Kasumi-1 (cell line): Measurements from ENCODE around the gene SH2B3.
"Not testable (repeated sequence)": the region's sequence is repeated elsewhere in the genome, so short reads cannot be mapped to it uniquely, and the experiment has no call there.

Experiments
- DNase-seq, 2 experiments: peaks; one replicate each; lab custom pipeline; 2025; lab: John Stamatoyannopoulos, UW

The SH2B3 gene

GRCh38 chr12:111387747-111388323 is 17.9 kb upstream of the SH2B3 start:
- DNase-seq, result no peak

- no peak for DNase-seq
These were observed 16.1 kb upstream of the SH2B3 start for GRCh38 chr12:111389635-111390034.

- DNase-seq, result no peak
These were observed 14.8 kb upstream of the SH2B3 start for GRCh38 chr12:111390910-111391309.

- peak; percentile 61 to 64 for DNase-seq
These were observed 11.9 kb upstream of the SH2B3 start for GRCh38 chr12:111393700-111394300.

- no peak for DNase-seq
These were observed 11.2 kb upstream of the SH2B3 start for GRCh38 chr12:111394480-111394879.

GRCh38 chr12:111395336-111396187 is 10.2 kb upstream of the SH2B3 start:
- DNase-seq, result no peak

- not testable (repeated sequence) for DNase-seq
These were observed 9.5 kb upstream of the SH2B3 start for GRCh38 chr12:111396271-111396670.

GRCh38 chr12:111396726-111397445 is 8.8 kb upstream of the SH2B3 start:
- DNase-seq, result peak; percentile 85

GRCh38 chr12:111398530-111398929 is 7.2 kb upstream of the SH2B3 start:
- DNase-seq, result no peak

GRCh38 chr12:111399741-111400404 is 5.8 kb upstream of the SH2B3 start:
- not testable (repeated sequence) for DNase-seq

GRCh38 chr12:111401167-111401605 is 4.5 kb upstream of the SH2B3 start:
- no peak for DNase-seq

- DNase-seq, result not testable (repeated sequence)
These were observed 3.3 kb upstream of the SH2B3 start for GRCh38 chr12:111402490-111402824.

GRCh38 chr12:111404362-111405148 is 1.2 kb upstream of the SH2B3 start:
- peak; percentile 39 to 45 for DNase-seq

- DNase-seq, result peak; percentile 93 to 94
These were observed 419 bp upstream of the SH2B3 start for GRCh38 chr12:111405149-111405858.

GRCh38 chr12:111406474-111407376 is 1.0 kb downstream of the SH2B3 start:
- DNase-seq, result peak in 1 of 2 experiments; percentile 34

- no peak for DNase-seq
These were observed 1.8 kb downstream of the SH2B3 start for GRCh38 chr12:111407377-111408115.

GRCh38 chr12:111408116-111408440 is 2.4 kb downstream of the SH2B3 start:
- DNase-seq, result no peak

- no peak for DNase-seq
These were observed 3.1 kb downstream of the SH2B3 start for GRCh38 chr12:111408686-111409402.
